A673 (cell line): ENCODE data around the gene C2CD4A. TPM values are rescaled to one million over a fixed set of nuclear protein-coding genes. Genes with fewer than 3 reads are reported as not detected.

Source experiments
- BruUV-seq: library from RNA; stranded (reverse); fragments of 400-500 nt; replicated peaks from 2 replicates; lab custom pipeline; 2021; lab: Mats Ljungman, UMichigan
- CTCF ChIA-PET: fragments of 300-600 bp; sonication (Branson Sonifier 250); formaldehyde crosslinking; loops from one replicate; lab custom pipeline; 2022; ENCODE audit warnings: antibody characterized with exemption; lab: Charles Lee
- POLR2A ChIA-PET: fragments of 300-600 bp; sonication (Branson Sonifier 250); formaldehyde crosslinking; loops from one replicate; lab custom pipeline; 2022; ENCODE audit warnings: antibody characterized with exemption; ENCODE audit not compliant: low non-redundant PET; lab: Charles Lee
- DNase-seq: peaks from one replicate; pipeline ENCODE4 v3.0.0-alpha.2; 2015; ENCODE audit warnings: low spot score
- H3K27ac ChIP-seq: fragments of 200-600 bp; sonication (generic); 2 replicates; pipeline ENCODE4 v1.5.1; 2016; ENCODE audit warnings: mixed run types, low read depth, mild to moderate bottlenecking, mixed read lengths, antibody characterized with exemption, low read length; ENCODE audit not compliant: poor library complexity, severe bottlenecking
- H3K27me3 ChIP-seq: fragments of 200-600 bp; sonication (generic); replicated peaks from 2 replicates; pipeline ENCODE4 v1.6.1; 2017; ENCODE audit warnings: mixed run types, low read depth, mild to moderate bottlenecking, mixed read lengths, antibody characterized with exemption, low read length; ENCODE audit not compliant: insufficient read depth, poor library complexity
- H3K36me3 ChIP-seq: fragments of 200-600 bp; sonication (generic); 2 replicates; pipeline ENCODE4 v1.6.1; 2016; ENCODE audit warnings: mixed run types, mild to moderate bottlenecking, mixed read lengths, antibody characterized with exemption, low read length; ENCODE audit not compliant: insufficient read depth, poor library complexity, severe bottlenecking
- H3K4me1 ChIP-seq: fragments of 200-600 bp; sonication (generic); 2 replicates; pipeline ENCODE4 v1.6.1; 2017; ENCODE audit warnings: mixed run types, mild to moderate bottlenecking, mixed read lengths, antibody characterized with exemption, low read length; ENCODE audit not compliant: insufficient read depth, poor library complexity, severe bottlenecking
- H3K4me3 ChIP-seq: fragments of 200-600 bp; sonication (generic); 2 replicates; pipeline ENCODE4 v1.5.1; 2016; ENCODE audit warnings: low read depth, mixed run types, mild to moderate bottlenecking, mixed read lengths, low read length; ENCODE audit not compliant: poor library complexity, severe bottlenecking
- H3K9me3 ChIP-seq: fragments of 200-600 bp; sonication (generic); 2 replicates; pipeline ENCODE4 v1.6.1; 2016; ENCODE audit warnings: mixed run types, low read depth, mild to moderate bottlenecking, mixed read lengths, antibody characterized with exemption, low read length; ENCODE audit not compliant: poor library complexity, severe bottlenecking
- CTCF ChIP-seq: fragments of 300-800, 200-600 bp; sonication (generic); conservative IDR thresholded peaks from 2 replicates; pipeline ENCODE4 v1.5.1; 2017; ENCODE audit warnings: low read depth, mild to moderate bottlenecking, antibody characterized with exemption, low read length, moderate library complexity, mixed read lengths
- EZH2 ChIP-seq: fragments of 200-600 bp; sonication (generic); IDR thresholded peaks from 2 replicates; pipeline ENCODE4 v1.6.1; 2017; ENCODE audit warnings: borderline replicate concordance, low read depth, mild to moderate bottlenecking, mixed read lengths, antibody characterized with exemption, low read length; ENCODE audit not compliant: poor library complexity, severe bottlenecking
- intact Hi-C: fragments of 100-400 bp; cut with micrococcal nuclease; formaldehyde crosslinking; loops from one replicate; pipeline ENCODE4 v1.10.0; 2022; ENCODE audit not compliant: unreplicated experiment
- total RNA-seq: library from RNA; stranded (reverse); gene quantifications from 2 replicates; pipeline ENCODE4 v1.2.3, GENCODE V29; 2021

The C2CD4A gene
- total RNA-seq, 1 experiment from 2014 or later = 0.34 TPM

DNA sequence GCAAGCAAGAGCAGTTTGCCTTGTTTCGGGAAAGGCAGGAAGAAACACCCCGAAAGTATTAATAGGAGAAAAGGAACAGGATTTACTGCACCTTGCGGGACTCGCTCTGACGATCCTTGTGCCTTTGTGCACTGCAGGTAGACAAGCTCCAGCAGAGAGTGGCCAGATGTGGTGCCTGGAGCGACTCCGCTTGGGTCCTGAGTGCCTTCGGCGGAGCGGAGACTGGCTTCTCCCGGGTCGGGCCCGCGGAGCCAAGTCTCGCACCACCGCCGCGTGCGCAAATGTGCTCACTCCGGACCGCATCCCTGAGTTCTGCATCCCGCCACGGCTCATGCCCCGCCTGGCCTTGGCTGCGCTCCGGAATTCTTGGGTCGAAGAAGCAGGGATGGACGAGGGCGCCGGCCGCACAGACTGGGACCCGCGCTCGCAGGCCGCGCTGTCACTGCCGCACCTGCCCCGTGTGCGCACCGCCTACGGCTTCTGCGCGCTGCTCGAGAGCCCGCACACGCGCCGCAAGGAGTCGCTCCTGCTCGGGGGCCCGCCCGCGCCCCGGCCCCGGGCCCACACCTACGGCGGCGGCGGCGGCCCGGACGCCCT lies 769 bp downstream of the C2CD4A start:
- ChIA-PET CTCF (interaction anchor here (0.6 kb wide), 2 partner anchors 8 to 1779 kb away, joined by 3 to 4 read pairs; no protein-coding TSS in a partner anchor), POLR2A (no interaction called here)
- no TSS peak for BruUV-seq
- Histone ChIP-seq H3K27ac (no peak overlapping the region), H3K36me3 (no peaks in the 10 kb centered on the region), H3K4me3 (peak overlapping the region; percentile 52), H3K9me3 (no peaks in the 10 kb centered on the region), H3K27me3 (peaks cover 5% of the 10 kb centered on the region), H3K4me1 (peaks cover 13% of the 10 kb centered on the region)
- TF ChIP-seq CTCF = 0 out of 2 replicates have a peak, but pooled peaks have one; percentile 10
- no peak for TF ChIP-seq EZH2
- intact Hi-C loops = loop anchor here (5.0 to 10.0 kb wide), 2 partner anchors 185 to 237 kb away; no protein-coding TSS in a partner anchor
- peak; percentile 37 for DNase-seq

- TF ChIP-seq EZH2 (no peak), CTCF (0 out of 2 replicates have a peak, but pooled peaks have one; percentile 5)
- peak; percentile 28 for DNase-seq
- ChIA-PET POLR2A (no interaction called here), CTCF (no interaction called here)
- Histone ChIP-seq H3K4me3 (peak overlapping the region; percentile 52), H3K27me3 (peaks cover 5% of the 10 kb centered on the region), H3K4me1 (peaks cover 13% of the 10 kb centered on the region), H3K9me3 (no peaks in the 10 kb centered on the region), H3K27ac (no peak overlapping the region), H3K36me3 (no peaks in the 10 kb centered on the region)
- no TSS peak for BruUV-seq
- intact Hi-C loops = loop anchor here (5.0 to 10.0 kb wide), 2 partner anchors 184 to 237 kb away; no protein-coding TSS in a partner anchor
Observed at GRCh38 chr15:62068071-62068809, 1.5 kb downstream of the C2CD4A start.

- no peaks in the 10 kb centered on the region for H3K36me3 ChIP-seq
- no TSS peak for BruUV-seq
- H3K4me3 ChIP-seq = peak overlapping the region; percentile 52
- DNase-seq = no peak
- TF ChIP-seq CTCF (no peak), EZH2 (no peak)
- peaks cover 5% of the 10 kb centered on the region for H3K27me3 ChIP-seq
- ChIA-PET POLR2A (no interaction called here), CTCF (no interaction called here)
- H3K9me3 ChIP-seq = no peaks in the 10 kb centered on the region
- no peak overlapping the region for H3K27ac ChIP-seq
- intact Hi-C loops = loop anchor here (5.0 to 10.0 kb wide), 2 partner anchors 184 to 236 kb away; no protein-coding TSS in a partner anchor
- H3K4me1 ChIP-seq = peaks cover 13% of the 10 kb centered on the region
Observed at GRCh38 chr15:62068810-62069167, 2.0 kb downstream of the C2CD4A start.
